KMS-11 (cell line): ENCODE results near the gene HELZ2.

Experiments used
- H2AFZ ChIP-seq: fragments of 200-600 bp; sonication (generic); 2 replicates; pipeline ENCODE4 v1.6.1; 2016; ENCODE audit warnings: antibody characterized with exemption, mixed run types, low read depth
- H3K27ac ChIP-seq: fragments of 200-600 bp; sonication (generic); 2 replicates; pipeline ENCODE4 v1.6.1; 2016; ENCODE audit warnings: mild to moderate bottlenecking, mixed run types
- H3K27me3 ChIP-seq: fragments of 200-600 bp; sonication (generic); 2 replicates; pipeline ENCODE4 v1.6.1; 2017; ENCODE audit warnings: mild to moderate bottlenecking, low read depth, mixed run types, moderate library complexity; ENCODE audit not compliant: insufficient read depth
- H3K36me3 ChIP-seq: fragments of 200-600 bp; sonication (generic); 2 replicates; pipeline ENCODE4 v1.6.1; 2017; ENCODE audit warnings: mild to moderate bottlenecking, mixed run types; ENCODE audit not compliant: insufficient read depth
- H3K4me1 ChIP-seq: fragments of 200-600 bp; sonication (generic); 2 replicates; pipeline ENCODE4 v1.6.1; 2016; ENCODE audit warnings: mild to moderate bottlenecking, low read depth, mixed run types; ENCODE audit not compliant: poor library complexity, severe bottlenecking
- H3K4me2 ChIP-seq: fragments of 200-600 bp; sonication (generic); 2 replicates; pipeline ENCODE4 v1.7.0; 2016; ENCODE audit warnings: mild to moderate bottlenecking, mixed run types
- H3K4me3 ChIP-seq: fragments of 200-600 bp; sonication (generic); IDR thresholded peaks from 2 replicates; pipeline ENCODE4 v1.6.1; 2017; ENCODE audit warnings: low read depth, low read length, mixed read lengths; ENCODE audit not compliant: insufficient read depth
- H3K79me2 ChIP-seq: fragments of 200-600 bp; sonication (generic); 2 replicates; pipeline ENCODE4 v1.6.1; 2016; ENCODE audit warnings: low read depth, mixed run types; ENCODE audit not compliant: insufficient read depth
- H3K9ac ChIP-seq: fragments of 200-600 bp; sonication (generic); 2 replicates; pipeline ENCODE4 v1.6.1; 2016; ENCODE audit warnings: mild to moderate bottlenecking, mixed run types
- H4K20me1 ChIP-seq: fragments of 200-600 bp; sonication (generic); 2 replicates; pipeline ENCODE4 v1.6.1; 2016; ENCODE audit warnings: mild to moderate bottlenecking, mixed run types; ENCODE audit not compliant: insufficient read depth
- CTCF ChIP-seq: fragments of 200-600 bp; sonication (generic); conservative IDR thresholded peaks from 2 replicates; pipeline ENCODE4 v1.6.1; 2017; ENCODE audit warnings: low read depth, mild to moderate bottlenecking, antibody characterized with exemption, low read length, moderate library complexity, mixed read lengths

Gene HELZ2

GRCh38 chr20:63577317-63577894 lies 3.4 kb upstream of the HELZ2 start:
- Histone ChIP-seq H3K27ac (no peak overlapping the region), H3K79me2 (no peaks in the 10 kb centered on the region), H3K4me1 (peaks cover 6% of the 10 kb centered on the region), H3K27me3 (peaks cover 80% of the 10 kb centered on the region), H4K20me1 (no peaks in the 10 kb centered on the region), H3K36me3 (no peaks in the 10 kb centered on the region), H3K4me2 (no peak overlapping the region), H2AFZ (no peak overlapping the region), H3K9ac (no peak overlapping the region), H3K4me3 (no peak overlapping the region)
- no peak for TF ChIP-seq CTCF

GRCh38 chr20:63576311-63576710 lies 2.3 kb upstream of the HELZ2 start:
- H3K36me3 ChIP-seq, result no peaks in the 10 kb centered on the region
- H2AFZ ChIP-seq, result no peak overlapping the region
- no peak overlapping the region for H3K9ac ChIP-seq
- no peak overlapping the region for H3K4me2 ChIP-seq
- H3K27me3 ChIP-seq, result peaks cover 69% of the 10 kb centered on the region
- peaks cover 6% of the 10 kb centered on the region for H3K4me1 ChIP-seq
- H3K4me3 ChIP-seq, result no peak overlapping the region
- no peak overlapping the region for H3K27ac ChIP-seq
- no peaks in the 10 kb centered on the region for H3K79me2 ChIP-seq
- H4K20me1 ChIP-seq, result no peaks in the 10 kb centered on the region
- TF ChIP-seq CTCF, result no peak

- Histone ChIP-seq H3K4me3 (no peak overlapping the region), H2AFZ (peak overlapping the region; percentile 93; the same call in 1 of the 2 replicates), H3K27ac (no peak overlapping the region), H3K4me1 (peaks cover 6% of the 10 kb centered on the region), H3K27me3 (peaks cover 58% of the 10 kb centered on the region), H3K4me2 (peak overlapping the region; percentile 81; the same call in 1 of the 2 replicates), H4K20me1 (no peaks in the 10 kb centered on the region), H3K79me2 (no peaks in the 10 kb centered on the region), H3K9ac (no peak overlapping the region), H3K36me3 (no peaks in the 10 kb centered on the region)
- no peak for TF ChIP-seq CTCF
These were observed 1.0 kb upstream of the HELZ2 start for GRCh38 chr20:63574829-63575743.

- no peak for TF ChIP-seq CTCF
- Histone ChIP-seq H4K20me1 (no peaks in the 10 kb centered on the region), H3K4me3 (no peak overlapping the region), H3K27me3 (peaks cover 58% of the 10 kb centered on the region), H3K36me3 (no peaks in the 10 kb centered on the region), H2AFZ (peak overlapping the region; percentile 25; the same call in 1 of the 2 replicates), H3K4me2 (peak overlapping the region; percentile 67), H3K4me1 (peaks cover 17% of the 10 kb centered on the region), H3K79me2 (no peaks in the 10 kb centered on the region), H3K27ac (no peak overlapping the region), H3K9ac (peak overlapping the region; percentile 57; the same call in 1 of the 2 replicates)
These were observed 350 bp downstream of the HELZ2 start for GRCh38 chr20:63573647-63574131.
